HepG2 (cell line): ENCODE measurements around the gene ABCB8. TPM values are rescaled to one million over a fixed set of nuclear protein-coding genes. Genes with fewer than 3 reads are reported as not detected.

Experiments used
- CEBPG ChIP-seq: IDR thresholded peaks from 2 replicates; pipeline ENCODE4 v1.6.1; 2016
- CREBL2 ChIP-seq: sonication (generic); formaldehyde crosslinking; IDR thresholded peaks from 2 replicates; pipeline ENCODE4 v1.8.1; 2023; ENCODE audit warnings: missing genetic modification reagents, mild to moderate bottlenecking, borderline replicate concordance
- ELK4 ChIP-seq: sonication (generic); formaldehyde crosslinking; IDR thresholded peaks from 2 replicates; pipeline ENCODE4 v1.9.0; 2021; ENCODE audit warnings: missing genetic modification reagents, borderline replicate concordance
- FOXM1 ChIP-seq: sonication (generic); formaldehyde crosslinking; IDR thresholded peaks from 2 replicates; pipeline ENCODE4 v1.5.0; 2020; ENCODE audit warnings: missing genetic modification reagents
- FOXP1 ChIP-seq, 2 experiments: fragments of 450-650 bp in 1 of 2; IDR thresholded peaks; 2 replicates each; pipeline ENCODE4 v1.6.1; 2017 to 2018; ENCODE audit warnings: antibody characterized with exemption in 1 of 2
- GTF3A ChIP-seq: sonication (generic); formaldehyde crosslinking; conservative IDR thresholded peaks from 2 replicates; pipeline ENCODE4 v1.4.0; 2020; ENCODE audit warnings: mild to moderate bottlenecking, missing genetic modification reagents
- IRF9 ChIP-seq: sonication (generic); formaldehyde crosslinking; IDR thresholded peaks from 2 replicates; pipeline ENCODE4 v1.8.0; 2022; ENCODE audit warnings: missing genetic modification reagents, mild to moderate bottlenecking, borderline replicate concordance
- MAFK ChIP-seq, 2 experiments: IDR thresholded peaks in 1 of 2; conservative IDR thresholded peaks in 1 of 2; 2 replicates each; pipeline ENCODE4 v1.6.1; 2011; ENCODE audit warnings: improper control_type of control experiment in 2 of 2, low read length in 2 of 2
- NFYC ChIP-seq: IDR thresholded peaks from 2 replicates; pipeline ENCODE4 v1.6.1; 2016; ENCODE audit warnings: missing genetic modification reagents, missing compliant biosample characterization
- PHF21A ChIP-seq: sonication (generic); formaldehyde crosslinking; IDR thresholded peaks from 2 replicates; pipeline ENCODE4 v1.5.0; 2020; ENCODE audit warnings: mild to moderate bottlenecking, missing genetic modification reagents
- REPIN1 ChIP-seq: sonication (generic); formaldehyde crosslinking; IDR thresholded peaks from 2 replicates; pipeline ENCODE4 v1.8.0; 2022; ENCODE audit warnings: missing genetic modification reagents, low read depth, mild to moderate bottlenecking, borderline replicate concordance
- TCF7L2 ChIP-seq: IDR thresholded peaks from 2 replicates; pipeline ENCODE4 v1.6.1; 2011; ENCODE audit warnings: mild to moderate bottlenecking, low read depth, low read length, moderate library complexity
- TERF1 ChIP-seq: sonication (generic); formaldehyde crosslinking; IDR thresholded peaks from 2 replicates; pipeline ENCODE4 v1.8.0; 2022; ENCODE audit warnings: mild to moderate bottlenecking, missing genetic modification reagents, moderate library complexity
- YEATS2 ChIP-seq: sonication (generic); formaldehyde crosslinking; IDR thresholded peaks from 2 replicates; pipeline ENCODE4 v1.4.0; 2020; ENCODE audit warnings: missing genetic modification reagents, borderline replicate concordance
- ZBTB7B ChIP-seq: sonication (generic); formaldehyde crosslinking; IDR thresholded peaks from 2 replicates; pipeline ENCODE4 v1.4.0; 2020; ENCODE audit warnings: missing genetic modification reagents
- ZFP36 ChIP-seq: fragments of 150-350 bp; IDR thresholded peaks from 2 replicates; pipeline ENCODE4 v1.6.1; 2018; ENCODE audit warnings: borderline replicate concordance, low read length, low read depth; ENCODE audit not compliant: partially characterized antibody
- ZMAT5 ChIP-seq: sonication (generic); formaldehyde crosslinking; IDR thresholded peaks from 2 replicates; pipeline ENCODE4 v1.5.0; 2020; ENCODE audit warnings: mild to moderate bottlenecking, low read depth, missing genetic modification reagents, borderline replicate concordance
- ZNF496 ChIP-seq: sonication (generic); formaldehyde crosslinking; IDR thresholded peaks from 2 replicates; pipeline ENCODE4 v1.8.1; 2023; ENCODE audit warnings: mild to moderate bottlenecking, moderate library complexity, missing genetic modification reagents; ENCODE audit not compliant: insufficient replicate concordance
- ZNF512B ChIP-seq: sonication (generic); formaldehyde crosslinking; IDR thresholded peaks from 2 replicates; pipeline ENCODE4 v1.5.1; 2020; ENCODE audit warnings: missing genetic modification reagents, mild to moderate bottlenecking, borderline replicate concordance
- ZNF850 ChIP-seq: sonication (generic); formaldehyde crosslinking; conservative IDR thresholded peaks from 2 replicates; pipeline ENCODE4 v1.9.0; 2021; ENCODE audit warnings: mild to moderate bottlenecking, missing genetic modification reagents
- ZNF878 ChIP-seq: sonication (generic); formaldehyde crosslinking; IDR thresholded peaks from 2 replicates; pipeline ENCODE4 v1.8.1; 2023; ENCODE audit warnings: mild to moderate bottlenecking, missing genetic modification reagents, moderate library complexity
- ZSCAN21 ChIP-seq: sonication (generic); formaldehyde crosslinking; IDR thresholded peaks from 2 replicates; pipeline ENCODE4 v1.8.0; 2022; ENCODE audit warnings: mild to moderate bottlenecking, missing genetic modification reagents, moderate library complexity, borderline replicate concordance
- polyA plus RNA-seq, 8 experiments: library from polyadenylated mRNA; depleted of rRNA in 3 of 8; stranded (reverse) in 7 of 8; unstranded in 1 of 8; fragments of >200 nt; fragmentation: Illumina TruSeq in 4 of 8; extraction: Trizol in 4 of 8; gene quantifications; 2 replicates each; pipeline versions ENCODE4 v1.2.1 to v1.2.3, GENCODE V29; 2011 to 2016; ENCODE audit warnings: low read depth in 4 of 8, missing spikeins in 1 of 8, mixed read lengths in 1 of 8; ENCODE audit not compliant: insufficient read depth in 1 of 8
- total RNA-seq, 5 experiments: library from RNA; depleted of rRNA; stranded (reverse); fragments of >200 nt; fragmentation: Illumina TruSeq; extraction: Trizol; gene quantifications; 2 replicates each; pipeline ENCODE4 v1.2.3, GENCODE V29; 2016; ENCODE audit warnings: low read depth in 1 of 5

Gene ABCB8
- total and polyA plus RNA-seq, 2 of the 13 experiments (the other 11 are each of a cell fraction or from before 2014, with no cell fraction given), result 6.6 to 16.7 TPM

GRCh38 chr7:151057989-151058780 lies 29.9 kb downstream of the ABCB8 start (continued):
- TF ChIP-seq ZNF512B (CRISPR knock-in tag) (no peak), IRF9 (CRISPR knock-in tag) (no peak), ZNF496 (CRISPR knock-in tag) (no peak), CREBL2 (CRISPR knock-in tag) (no peak), ZBTB7B (CRISPR knock-in tag) (no peak), TCF7L2 (peak; percentile 32; the same call in 1 of the 2 replicates), PHF21A (CRISPR knock-in tag) (peak; percentile 89), MAFK (conservative IDR thresholded peaks at IDR 0.05 in 1 of 2, IDR thresholded peaks at IDR 0.05 in 1 of 2; ENCODE audit: low read length in 2 of 2) (no peak), ELK4 (no peak), FOXM1 (CRISPR knock-in tag) (no peak), REPIN1 (CRISPR knock-in tag) (no peak; the same call in 1 of the 2 replicates), FOXP1 (IDR thresholded peaks at IDR 0.05) (no peak), FOXP1 (CRISPR knock-in tag; IDR thresholded peaks at IDR 0.05) (no peak), YEATS2 (CRISPR knock-in tag) (peak; percentile 75; the same call in 1 of the 2 replicates), ZSCAN21 (CRISPR knock-in tag) (no peak), ZMAT5 (CRISPR knock-in tag) (no peak), NFYC (CRISPR knock-in tag) (peak; percentile 52; the same call in 1 of the 2 replicates), CEBPG (CRISPR knock-in tag) (no peak; the same call in 1 of the 2 replicates), TERF1 (CRISPR knock-in tag) (no peak), ZNF878 (CRISPR knock-in tag) (peak; percentile 51), ZFP36 (no peak), ZNF850 (CRISPR knock-in tag) (no peak), GTF3A (CRISPR knock-in tag) (no peak)
